ENCODE data around the gene PIP5K1B.

- TF ChIP-seq EZH2 (IDR thresholded peaks at IDR 0.05): no peak
- no peak for TF ChIP-seq POLR2AphosphoS5 (IDR thresholded peaks at IDR 0.05; ENCODE audit: borderline replicate concordance, low read depth, low read length)
- TF ChIP-seq FOXP2 (optimal IDR thresholded peaks at IDR 0.05; ENCODE audit: control extremely low read depth, extremely low read length, insufficient read depth): no peak
These were observed 245.1 kb downstream of the PIP5K1B start for GRCh38 chr9:68950188-68950587.
